HG02970 (cell line): ENCODE results near the gene PLCL1.

Experiments used
- ATAC-seq: cut with Tn5 transposase; IDR thresholded peaks from one replicate; pipeline ENCODE4 v1.9.1; 2021; ENCODE audit warnings: mild to moderate bottlenecking, moderate library complexity, moderate number of reproducible peaks; ENCODE audit not compliant: unreplicated experiment, low FRiP score

Gene PLCL1

DNA sequence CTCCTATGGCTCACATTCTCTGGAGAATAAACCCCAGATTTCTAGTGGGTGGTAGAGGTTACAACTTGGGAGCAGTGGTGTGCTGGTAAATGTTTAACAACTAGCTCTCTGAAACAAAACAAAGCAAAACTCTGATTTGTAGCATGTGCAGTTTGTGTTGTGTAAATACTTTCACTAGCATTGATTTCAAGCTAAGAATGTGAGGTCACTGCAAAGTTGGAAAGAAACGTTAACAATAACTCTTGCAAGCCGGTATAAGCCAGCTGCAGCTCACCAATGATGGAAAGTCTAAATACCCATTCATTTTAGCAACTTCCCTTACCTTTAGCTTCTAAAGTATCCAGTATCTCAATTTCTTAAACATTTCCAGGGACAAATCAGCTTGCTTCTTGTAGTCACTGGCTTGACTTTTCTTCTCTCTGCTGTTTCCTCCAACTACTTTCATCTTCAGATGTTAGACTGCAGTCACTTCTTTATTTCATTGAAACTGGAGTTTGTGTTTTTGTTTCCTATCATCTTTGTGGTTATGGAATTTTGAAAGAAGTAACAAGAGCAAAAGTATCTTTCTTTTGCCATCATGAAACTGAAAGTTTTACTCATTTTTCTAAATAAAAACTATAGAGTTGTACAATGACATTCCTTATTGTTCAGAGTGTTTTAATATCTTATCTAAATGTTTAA, 140.2 kb downstream of the PLCL1 start:
- no peak for ATAC-seq

DNA sequence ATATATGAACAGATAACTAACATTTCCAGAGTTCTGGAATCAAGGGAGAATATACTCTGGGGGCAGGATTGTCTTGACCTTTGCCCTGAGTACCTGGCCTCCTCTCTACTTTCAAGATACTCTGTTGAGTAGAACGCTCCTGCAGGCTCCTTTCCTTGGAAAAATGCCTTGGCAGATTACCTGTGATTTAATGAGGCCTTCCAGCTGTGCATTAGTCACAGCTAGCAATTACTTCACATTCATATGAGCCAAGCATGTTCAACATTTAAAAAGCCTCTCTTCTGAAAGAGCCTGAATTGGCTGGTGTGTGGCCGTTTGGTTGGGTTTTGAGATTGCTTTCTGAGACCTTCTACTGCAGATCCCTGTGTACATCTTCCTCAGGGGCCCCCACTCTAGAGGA, 142.2 kb downstream of the PLCL1 start:
- ATAC-seq = no peak

DNA sequence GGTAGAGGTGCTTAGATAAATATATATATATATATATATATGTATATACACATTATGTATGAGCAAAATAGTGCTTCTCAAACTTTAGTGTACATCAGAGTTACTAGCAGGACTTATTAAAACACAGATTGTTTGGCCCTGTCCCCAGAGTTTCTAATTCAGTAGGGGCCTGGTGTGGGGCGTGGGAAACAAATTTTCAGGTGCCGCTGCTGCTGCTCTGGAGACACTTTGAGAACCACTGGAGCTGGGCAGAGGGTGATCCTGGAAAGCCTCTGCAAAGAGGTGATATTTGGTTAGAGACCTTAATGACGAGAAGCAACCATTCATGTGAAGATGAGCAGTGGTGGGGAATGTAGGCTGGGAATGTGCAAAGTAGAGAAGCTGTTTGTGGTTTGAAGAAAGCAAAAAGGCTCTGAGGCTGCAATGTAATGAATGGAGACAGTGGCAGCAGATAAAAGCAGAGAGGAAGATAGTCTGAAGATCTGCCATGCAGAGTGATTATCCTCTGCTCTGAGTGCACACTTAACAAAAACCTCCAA, 142.9 kb downstream of the PLCL1 start:
- ATAC-seq = no peak

DNA sequence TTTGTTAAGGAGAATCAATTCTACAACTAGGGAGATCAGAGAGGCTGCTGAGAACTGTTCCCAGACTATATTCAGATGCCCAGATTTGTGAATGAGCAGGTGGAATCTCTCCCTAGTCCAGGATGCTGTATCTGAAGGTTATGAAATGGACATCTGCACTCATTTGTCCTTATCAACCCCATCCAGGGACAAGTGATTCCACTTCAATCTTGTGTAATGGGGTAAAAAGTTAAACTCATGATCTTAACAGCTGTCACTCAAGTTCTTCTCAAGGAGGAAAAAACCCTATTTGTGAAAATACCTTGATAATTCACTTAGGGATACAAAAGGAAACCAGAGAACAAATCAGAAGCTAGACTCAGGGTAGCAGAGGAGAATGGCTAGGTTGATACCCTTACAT, 144.8 kb downstream of the PLCL1 start:
- no peak for ATAC-seq

DNA sequence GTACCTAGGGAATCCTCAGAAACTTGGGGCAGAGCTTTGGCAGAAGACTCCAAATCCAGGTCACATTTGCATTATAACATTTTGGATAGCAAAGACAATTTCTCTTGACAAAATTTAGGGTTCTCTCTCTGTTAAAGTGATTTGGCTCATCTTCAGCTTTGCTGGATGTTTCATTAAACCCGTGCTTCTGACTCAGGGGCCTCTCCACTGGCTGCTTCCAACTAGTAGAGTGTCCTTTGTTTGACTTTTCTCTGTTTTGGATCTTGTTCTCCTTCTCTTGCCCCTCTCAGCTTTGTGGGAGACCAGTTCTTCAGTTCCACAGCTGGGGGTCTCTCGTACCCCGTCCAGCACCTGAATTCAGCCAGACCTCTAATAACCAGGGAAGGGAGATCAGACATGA, 145.6 kb downstream of the PLCL1 start:
- ATAC-seq = no peak

DNA sequence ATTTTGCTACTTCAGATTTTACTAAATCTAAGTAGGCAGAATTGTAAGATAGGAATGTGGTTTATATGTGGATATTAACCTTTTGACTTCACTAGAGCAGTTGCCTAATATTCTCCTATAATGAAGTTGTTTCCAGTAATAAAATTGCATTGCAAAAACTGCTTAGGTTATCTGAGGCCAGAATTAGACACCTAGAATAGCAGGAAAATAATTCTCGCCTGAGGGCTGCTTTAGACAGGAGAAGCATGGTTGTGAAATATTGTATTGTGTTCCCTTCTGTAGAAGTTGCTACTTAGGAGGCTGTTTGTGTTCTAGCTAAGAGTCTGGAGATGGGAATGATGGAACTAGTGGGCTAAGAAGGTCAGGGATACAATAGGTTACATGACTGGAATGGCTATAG, 146.3 kb downstream of the PLCL1 start:
- ATAC-seq = no peak

DNA sequence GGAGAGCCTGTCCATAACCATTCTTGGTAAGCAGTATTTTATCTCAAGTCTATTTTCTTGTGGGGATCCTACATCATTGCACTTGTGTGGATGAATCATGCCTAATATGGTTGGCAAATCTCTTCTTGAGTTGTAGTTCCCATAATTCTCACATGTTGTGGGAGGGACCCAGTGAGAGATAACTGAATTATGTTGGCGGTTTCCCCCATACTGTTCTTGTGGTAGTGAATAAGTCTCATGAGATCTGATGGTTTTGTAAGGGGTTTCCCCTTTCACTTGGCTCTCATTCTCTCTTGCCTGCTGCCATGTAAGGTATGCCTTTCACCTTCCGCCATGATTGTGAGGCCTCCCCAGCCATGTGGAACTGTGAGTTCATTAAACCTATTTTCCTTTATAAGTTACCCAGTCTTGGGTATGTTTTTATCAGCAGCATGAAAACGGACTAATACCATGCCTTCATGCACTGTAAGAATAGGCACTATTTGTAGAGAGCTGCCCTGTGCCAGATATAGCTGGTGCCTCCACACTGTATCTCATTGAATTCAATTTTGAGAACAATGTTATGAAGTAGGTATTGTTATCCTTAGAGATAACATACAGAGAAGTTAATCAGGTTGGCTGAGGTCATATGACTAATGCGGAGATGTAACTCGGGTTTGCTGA, 148.3 kb downstream of the PLCL1 start:
- no peak for ATAC-seq

DNA sequence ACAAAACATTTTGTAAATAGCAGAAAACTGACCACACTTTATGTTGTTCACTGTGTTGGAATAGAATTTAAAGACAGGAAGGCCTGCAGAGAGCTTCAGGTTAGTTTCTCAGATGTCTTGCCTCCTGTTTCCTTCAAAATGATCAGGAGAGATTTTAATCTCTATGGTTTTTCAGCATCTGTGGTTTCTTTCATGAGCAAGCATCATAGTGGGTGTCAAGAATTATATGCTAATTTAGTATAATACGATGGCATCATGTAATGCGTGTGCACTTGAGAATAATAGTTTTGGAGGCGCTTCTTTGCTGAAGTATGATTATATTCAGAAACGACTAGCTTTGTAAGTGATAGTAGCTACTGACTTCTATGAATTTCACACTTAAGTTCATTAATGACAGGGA, 149.9 kb downstream of the PLCL1 start:
- no peak for ATAC-seq

DNA sequence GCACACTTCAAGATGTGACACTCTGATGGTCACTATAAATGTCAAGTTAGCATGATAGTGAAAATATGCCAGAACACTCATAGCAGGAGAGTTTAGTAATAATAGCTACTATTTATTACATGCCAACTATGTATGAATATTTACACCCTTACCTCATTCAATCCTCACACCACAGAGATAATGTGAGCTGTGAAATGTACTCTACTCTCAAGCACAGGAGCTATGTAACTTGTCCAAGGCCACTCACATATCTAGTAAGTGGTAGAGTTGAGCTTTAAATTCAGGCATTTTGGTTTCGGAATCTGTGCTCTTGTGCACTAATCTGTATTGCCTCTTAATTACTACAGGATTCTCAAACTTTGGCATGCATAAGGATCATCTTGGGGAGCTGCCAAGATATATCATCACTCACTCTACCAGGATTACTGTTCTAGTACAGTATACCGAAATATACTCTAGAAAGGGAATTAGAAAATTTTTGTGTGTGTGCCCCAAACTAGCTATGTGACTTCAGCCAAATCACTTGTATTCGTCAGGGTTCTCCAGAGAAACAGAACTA, 154.3 kb downstream of the PLCL1 start:
- no peak for ATAC-seq

DNA sequence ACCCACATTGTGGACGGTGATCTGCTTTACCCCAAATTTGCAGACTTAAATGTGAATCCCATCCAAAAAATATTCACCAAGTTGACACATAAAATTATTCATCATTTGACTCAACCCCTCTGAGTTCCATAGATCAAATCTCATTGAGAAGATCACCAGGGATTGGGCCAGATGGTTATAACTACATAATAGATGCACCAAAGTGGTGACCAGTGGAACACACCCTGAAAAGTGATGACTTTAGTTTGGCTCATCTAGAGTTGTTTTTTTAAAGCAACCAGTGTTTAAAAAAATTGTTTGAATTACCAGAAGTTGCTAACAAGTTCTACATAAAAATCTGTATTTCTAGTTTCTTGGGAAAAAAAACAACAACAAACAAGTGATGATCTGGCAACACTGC, 155.0 kb downstream of the PLCL1 start:
- no peak for ATAC-seq

DNA sequence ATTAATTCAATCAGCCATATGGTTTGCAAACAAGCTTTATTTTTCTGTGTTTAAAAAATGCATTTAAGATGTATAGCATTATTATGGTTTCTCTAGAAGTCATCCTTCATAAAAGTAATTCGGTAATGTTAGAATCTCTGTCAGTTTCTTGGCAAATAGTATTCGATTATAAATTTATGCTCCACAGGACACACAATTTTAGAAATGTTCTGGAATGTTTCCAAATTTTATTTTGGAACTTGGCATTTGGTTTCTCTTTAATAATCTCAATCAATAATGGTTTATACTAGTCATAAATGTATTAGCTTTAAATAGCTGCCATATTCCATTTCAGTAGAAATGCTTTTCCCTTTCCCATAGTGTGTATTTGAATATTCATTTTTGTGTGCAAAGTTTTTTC, 156.4 kb downstream of the PLCL1 start:
- ATAC-seq = no peak

DNA sequence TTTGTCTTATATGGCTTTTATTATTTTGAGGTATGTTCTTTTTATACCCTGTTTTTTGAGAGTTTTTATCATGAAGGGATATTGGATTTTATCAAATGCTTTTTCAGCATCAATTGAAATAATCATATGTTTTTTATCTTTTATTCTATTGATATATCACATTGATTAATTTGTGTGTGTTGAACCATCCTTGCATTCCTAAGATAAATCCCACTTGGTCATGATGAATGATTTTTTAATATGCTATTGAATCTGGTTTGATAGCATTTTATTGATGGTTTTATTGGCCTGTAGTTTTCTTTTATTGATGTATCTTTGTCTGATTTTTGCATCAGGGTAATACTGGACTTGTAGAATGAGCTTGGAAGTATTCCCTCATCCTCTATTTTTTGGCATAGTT, 160.3 kb downstream of the PLCL1 start:
- ATAC-seq = no peak

DNA sequence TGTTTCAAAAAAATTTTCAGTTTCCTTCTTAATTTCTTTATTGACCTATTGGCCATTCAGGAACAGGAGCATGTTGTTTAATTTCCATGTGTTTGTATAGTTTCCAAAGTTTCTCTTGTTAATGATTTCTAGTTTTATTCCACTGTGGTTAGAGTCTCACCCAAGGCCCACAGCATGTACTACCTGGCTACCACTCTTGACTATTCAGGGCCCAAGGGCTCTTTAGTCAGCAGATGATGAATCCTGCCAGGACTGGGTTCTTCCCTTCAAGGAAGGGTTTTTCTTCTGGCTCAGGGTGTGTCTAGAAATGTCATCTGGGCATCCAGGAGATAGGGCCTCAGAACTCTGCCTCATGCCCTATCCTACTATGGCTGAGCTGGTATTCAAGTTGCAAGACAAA, 161.4 kb downstream of the PLCL1 start:
- ATAC-seq = no peak

DNA sequence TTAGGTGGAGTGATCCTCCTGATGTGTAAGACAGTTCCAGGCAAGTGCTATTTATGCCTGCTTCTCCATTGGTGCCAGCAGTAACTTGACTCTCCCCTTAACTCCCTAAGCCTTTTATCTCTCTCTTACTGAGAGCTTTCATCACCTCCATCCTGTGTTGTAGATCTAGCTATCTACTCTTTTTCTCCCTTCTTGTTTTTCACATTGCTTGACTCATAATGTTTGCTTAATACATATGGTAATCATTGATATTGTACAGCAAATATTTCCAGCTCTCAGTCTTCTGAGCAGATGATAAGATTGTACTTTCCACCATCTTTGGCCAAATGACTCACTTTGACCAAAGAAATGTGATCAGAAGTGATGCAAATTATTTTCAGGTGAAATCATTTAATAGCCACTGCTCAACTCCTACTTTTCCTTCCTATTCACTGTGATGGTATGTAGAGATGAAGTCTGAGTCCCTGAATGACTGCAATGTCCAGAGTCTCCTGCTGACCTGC, 165.0 kb downstream of the PLCL1 start:
- ATAC-seq = no peak

DNA sequence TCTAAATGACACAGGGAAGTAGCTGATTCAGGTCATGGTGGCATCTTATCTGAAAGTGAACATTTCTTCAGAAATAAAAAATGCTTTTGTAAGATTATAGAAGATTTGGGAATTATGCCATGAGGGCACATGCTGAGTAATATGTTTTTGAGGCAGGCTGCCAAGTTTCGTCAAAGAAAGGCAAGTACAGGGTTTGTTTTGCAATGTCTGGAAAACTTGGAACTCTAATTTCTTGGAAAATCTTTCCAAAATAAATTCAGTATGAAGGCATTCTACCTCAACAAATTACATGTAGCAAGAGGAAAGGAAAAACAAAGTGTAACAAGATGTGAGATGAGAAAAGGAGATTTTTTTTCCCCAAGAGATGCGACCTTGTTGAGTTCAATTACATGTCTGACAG, 167.7 kb downstream of the PLCL1 start:
- ATAC-seq = no peak

DNA sequence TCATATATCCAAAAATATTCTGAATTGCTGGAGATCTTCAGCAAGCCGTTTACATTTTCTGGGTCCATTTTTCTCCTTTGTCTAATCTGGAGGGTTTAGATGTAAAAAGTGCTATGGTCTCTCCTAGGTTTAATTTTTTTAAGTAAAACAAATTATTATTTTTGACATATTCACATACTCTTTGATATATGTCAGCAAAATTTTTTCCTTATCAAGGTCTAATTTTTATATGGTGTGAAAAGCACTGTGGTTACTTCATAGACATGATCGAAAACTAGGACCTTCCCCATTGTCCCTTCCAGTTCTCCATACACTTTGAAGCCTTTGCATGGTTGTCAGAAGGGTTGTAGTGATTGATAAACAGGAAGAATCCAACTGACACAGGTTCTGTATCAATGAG, 168.2 kb downstream of the PLCL1 start:
- ATAC-seq = no peak

DNA sequence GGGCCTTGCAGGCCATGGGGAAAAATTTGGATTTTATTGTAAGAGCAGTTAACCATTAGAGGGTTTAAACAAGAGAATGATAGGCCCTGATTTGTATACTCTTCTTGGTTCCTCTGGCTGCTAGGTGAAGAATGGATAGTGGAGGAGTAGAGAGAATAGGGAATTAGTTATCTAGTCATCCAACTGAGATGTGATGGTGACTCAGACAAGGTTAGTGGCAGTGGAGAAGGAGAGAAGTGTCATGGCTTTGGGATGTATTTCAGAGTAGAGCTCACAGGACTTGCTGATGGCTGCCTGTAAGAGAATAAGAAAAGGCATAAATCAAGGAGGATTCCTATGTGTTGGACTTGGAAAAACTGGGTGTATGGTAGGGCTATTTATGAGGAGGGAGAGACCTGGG, 169.4 kb downstream of the PLCL1 start:
- no peak for ATAC-seq

DNA sequence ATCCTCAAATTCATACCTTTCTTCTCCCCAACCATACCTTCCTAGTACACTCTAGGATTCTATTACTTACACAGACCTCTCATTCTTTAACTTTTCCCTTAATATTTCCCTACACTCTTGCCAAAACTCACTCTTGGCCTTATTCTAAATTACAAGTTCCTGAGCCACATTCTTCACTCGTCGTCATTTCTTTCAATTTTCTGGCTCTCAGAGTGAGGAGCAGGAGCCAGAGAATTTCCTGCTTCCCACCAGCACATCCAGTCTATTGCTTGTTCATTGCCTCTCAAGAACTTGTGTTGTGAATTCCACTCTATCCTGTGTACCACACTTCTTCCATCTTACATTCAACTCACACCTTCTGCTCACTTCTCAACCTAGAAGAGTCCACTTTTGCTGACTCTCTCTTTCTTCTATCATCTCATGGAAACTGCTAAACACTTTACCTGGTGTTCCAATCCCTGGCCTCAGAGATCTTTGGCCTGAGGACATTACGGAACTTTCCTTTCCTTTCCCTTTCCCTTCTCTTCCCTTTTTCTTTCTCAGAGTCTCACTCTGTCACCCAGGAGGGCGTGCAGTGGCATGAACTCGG, 171.6 kb downstream of the PLCL1 start:
- no peak for ATAC-seq

DNA sequence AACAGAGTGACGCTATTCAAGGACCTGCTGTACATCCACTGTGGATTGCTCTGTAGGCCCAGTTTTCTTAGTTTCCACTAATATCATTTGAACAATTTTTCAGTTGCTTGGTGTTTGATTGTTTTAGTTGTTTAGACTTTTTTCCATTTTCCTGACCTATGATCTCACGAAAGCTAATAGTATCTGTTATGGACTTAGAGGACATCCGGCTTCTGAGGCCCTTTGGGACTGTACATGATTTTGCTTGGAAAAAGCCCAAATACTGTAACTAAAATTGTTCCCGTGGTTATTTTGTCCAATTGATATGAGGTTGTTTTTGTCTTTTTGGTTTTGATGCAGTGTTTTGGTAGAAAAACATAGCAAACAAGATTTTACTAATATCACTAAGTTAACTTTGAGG, 174.6 kb downstream of the PLCL1 start:
- ATAC-seq = no peak

DNA sequence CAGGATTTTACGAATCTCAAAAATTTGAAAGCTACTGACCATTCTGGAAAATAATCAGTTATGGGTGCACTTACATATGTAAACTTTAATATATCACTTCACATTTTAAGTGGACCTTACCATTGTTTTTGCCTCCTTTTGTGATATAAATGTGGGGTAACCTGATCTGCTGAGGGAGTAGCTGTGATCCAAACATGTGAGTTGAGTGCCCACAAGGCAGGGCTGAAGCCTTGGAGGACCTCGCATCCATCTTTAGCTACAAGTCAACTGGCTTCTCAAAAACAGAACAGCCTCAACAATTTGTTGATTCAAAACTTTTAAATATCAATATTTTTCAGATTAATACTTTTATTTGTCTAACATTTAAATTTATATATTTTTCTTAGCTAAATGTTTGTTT, 178.2 kb downstream of the PLCL1 start:
- ATAC-seq = no peak

DNA sequence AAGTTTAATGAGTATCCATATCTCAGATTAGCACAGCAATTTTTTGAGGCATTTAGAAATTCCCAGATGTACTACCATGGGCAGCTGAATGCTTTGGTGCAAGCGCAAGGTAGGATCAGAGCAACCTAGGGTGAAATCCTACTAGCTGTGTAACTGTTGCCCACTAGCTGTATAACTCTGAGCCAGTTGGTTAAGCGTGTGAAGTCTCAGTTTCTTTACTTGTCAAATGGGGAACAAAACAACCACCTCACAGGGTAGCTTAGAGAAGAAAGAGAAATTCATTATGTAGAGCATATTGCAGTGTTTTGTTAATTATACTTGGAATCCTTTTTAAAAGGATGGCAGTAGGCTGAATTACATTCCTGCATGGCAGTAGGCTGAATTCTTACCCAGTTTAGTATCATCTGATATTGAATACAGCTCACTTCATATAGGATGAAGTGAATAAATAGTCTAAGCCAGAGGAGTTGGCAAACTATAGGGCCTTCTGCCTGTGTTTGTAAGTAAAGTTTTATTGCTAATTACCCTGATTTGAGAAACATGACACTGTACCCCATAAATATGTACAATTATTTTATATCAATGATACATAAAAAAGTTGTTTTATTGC, 180.7 kb downstream of the PLCL1 start:
- ATAC-seq = no peak
